ENCODE measurements around the gene ARID4B.

ARID4B gene

DNA sequence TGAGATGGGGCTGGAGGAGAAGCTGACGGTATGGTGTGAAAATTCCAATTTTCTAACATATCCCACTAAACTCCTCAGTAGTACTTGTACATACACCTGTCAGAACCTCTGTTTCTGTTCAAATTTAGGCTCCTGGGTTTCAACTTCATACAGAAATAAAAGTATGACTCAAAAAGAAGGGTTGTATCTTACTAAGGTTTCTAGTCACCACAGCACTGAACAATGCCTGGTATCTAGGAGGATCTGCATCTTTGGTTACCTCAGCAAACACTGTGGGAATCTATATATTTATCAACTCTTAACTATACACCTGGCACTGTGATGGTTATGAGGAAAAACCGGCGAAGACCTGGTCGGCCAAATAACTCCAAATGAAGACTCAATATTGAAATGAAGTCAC is 180.7 kb downstream of the ARID4B start:
- DNase-seq (ENCODE audit: low spot score), result no peak
- TF ChIP-seq, protein P1, sequence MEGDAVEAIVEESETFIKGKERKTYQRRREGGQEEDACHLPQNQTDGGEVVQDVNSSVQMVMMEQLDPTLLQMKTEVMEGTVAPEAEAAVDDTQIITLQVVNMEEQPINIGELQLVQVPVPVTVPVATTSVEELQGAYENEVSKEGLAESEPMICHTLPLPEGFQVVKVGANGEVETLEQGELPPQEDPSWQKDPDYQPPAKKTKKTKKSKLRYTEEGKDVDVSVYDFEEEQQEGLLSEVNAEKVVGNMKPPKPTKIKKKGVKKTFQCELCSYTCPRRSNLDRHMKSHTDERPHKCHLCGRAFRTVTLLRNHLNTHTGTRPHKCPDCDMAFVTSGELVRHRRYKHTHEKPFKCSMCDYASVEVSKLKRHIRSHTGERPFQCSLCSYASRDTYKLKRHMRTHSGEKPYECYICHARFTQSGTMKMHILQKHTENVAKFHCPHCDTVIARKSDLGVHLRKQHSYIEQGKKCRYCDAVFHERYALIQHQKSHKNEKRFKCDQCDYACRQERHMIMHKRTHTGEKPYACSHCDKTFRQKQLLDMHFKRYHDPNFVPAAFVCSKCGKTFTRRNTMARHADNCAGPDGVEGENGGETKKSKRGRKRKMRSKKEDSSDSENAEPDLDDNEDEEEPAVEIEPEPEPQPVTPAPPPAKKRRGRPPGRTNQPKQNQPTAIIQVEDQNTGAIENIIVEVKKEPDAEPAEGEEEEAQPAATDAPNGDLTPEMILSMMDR (IDR thresholded peaks at IDR 0.05; ENCODE audit: extremely low read depth, missing control alignments), result no peak

GRCh38 chr1:235145639-235146038 is 182.3 kb downstream of the ARID4B start:
- TF ChIP-seq, protein P1 (IDR thresholded peaks at IDR 0.05; ENCODE audit: extremely low read depth, missing control alignments), result no peak
- no peak for DNase-seq (ENCODE audit: low spot score)

GRCh38 chr1:235142991-235143390 is 185.0 kb downstream of the ARID4B start:
- TF ChIP-seq, protein P1 (IDR thresholded peaks at IDR 0.05; ENCODE audit: extremely low read depth, missing control alignments), result no peak
- DNase-seq (ENCODE audit: low spot score), result no peak

- DNase-seq (ENCODE audit: low spot score), result no peak
- TF ChIP-seq, protein P1 (IDR thresholded peaks at IDR 0.05; ENCODE audit: extremely low read depth, missing control alignments), result no peak
Measured at GRCh38 chr1:235139315-235139714, 188.7 kb downstream of the ARID4B start.

DNA sequence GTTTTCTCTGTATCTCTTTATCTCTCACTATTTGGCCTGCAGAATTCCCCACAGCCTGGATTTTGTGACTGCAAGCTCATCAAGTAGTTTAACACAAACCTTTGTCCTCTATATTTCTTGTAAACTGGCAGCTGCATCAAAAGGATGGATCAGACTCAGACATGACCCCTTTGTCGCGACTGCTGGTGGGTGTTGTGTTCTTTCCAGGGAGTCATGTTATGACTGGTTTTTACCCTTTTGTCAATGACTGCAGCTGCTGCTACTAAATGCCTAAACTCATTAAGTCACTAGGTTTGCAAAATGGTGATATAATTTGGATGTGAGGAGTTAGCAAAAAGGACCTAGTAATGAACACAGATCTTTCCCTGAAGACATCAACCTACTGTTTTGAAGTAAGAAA is 189.2 kb downstream of the ARID4B start:
- no peak for DNase-seq (ENCODE audit: low spot score)

DNA sequence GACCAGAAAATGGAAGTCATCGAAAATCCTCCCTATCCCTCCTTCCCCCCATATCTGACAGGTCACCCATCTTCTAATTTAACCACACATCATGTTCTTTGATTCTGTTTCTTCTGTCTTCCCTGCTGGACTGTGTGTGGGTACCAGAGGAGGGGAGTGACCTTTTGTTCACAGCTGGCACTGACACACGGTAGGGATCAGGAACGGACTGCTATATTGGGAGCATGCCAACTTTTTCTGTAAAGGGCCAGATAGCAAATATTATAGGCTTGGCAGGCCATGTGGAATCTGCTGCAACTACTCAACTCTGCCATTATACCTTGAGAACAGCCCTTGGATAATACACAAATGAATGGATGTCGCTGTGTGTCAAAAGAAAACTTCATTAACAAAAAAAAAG is 191.9 kb downstream of the ARID4B start:
- no peak for DNase-seq (ENCODE audit: low spot score)
- TF ChIP-seq, protein P1 (IDR thresholded peaks at IDR 0.05; ENCODE audit: extremely low read depth, missing control alignments), result no peak

More for the DNA sequence above, 189.2 kb downstream of the ARID4B start:
- TF ChIP-seq, protein P1 (IDR thresholded peaks at IDR 0.05; ENCODE audit: extremely low read depth, missing control alignments), result no peak

- TF ChIP-seq, protein P1 (IDR thresholded peaks at IDR 0.05; ENCODE audit: extremely low read depth, missing control alignments), result no peak
- no peak for DNase-seq (ENCODE audit: low spot score)
Measured at GRCh38 chr1:235134171-235134570, 193.8 kb downstream of the ARID4B start.

Data from GM20000 (cell line).